Activated CD4-positive, alpha-beta T cell treated with anti-CD3 and anti-CD28 coated beads, Interleukin-2, Interleukin-6, amounts not matched to agents 100 ng/mL and 50 ng/mL, durations not matched to agents 16 hours and 8 hours (primary cell): ENCODE results near the gene SENP3.
A peak's percentile ranks its signal among the peaks of the same experiment; 100 is the strongest.

Experiments
- DNase-seq: peaks from one replicate; pipeline ENCODE4 v3.0.0-alpha.2; 2020

Gene SENP3

DNA sequence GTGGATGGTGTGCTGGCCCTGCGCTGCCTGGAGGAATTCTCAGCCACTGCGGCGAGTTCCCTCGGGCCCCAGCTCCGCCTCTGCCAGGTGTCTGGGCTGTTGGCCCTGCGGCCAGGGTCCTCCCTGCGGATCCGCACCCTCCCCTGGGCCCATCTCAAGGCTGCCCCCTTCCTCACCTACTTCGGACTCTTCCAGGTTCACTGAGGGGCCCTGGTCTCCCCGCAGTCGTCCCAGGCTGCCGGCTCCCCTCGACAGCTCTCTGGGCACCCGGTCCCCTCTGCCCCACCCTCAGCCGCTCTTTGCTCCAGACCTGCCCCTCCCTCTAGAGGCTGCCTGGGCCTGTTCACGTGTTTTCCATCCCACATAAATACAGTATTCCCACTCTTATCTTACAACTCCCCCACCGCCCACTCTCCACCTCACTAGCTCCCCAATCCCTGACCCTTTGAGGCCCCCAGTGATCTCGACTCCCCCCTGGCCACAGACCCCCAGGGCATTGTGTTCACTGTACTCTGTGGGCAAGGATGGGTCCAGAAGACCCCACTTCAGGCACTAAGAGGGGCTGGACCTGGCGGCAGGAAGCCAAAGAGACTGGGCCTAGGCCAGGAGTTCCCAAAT, 4.5 kb upstream of the SENP3 start:
- no peak for DNase-seq

DNA sequence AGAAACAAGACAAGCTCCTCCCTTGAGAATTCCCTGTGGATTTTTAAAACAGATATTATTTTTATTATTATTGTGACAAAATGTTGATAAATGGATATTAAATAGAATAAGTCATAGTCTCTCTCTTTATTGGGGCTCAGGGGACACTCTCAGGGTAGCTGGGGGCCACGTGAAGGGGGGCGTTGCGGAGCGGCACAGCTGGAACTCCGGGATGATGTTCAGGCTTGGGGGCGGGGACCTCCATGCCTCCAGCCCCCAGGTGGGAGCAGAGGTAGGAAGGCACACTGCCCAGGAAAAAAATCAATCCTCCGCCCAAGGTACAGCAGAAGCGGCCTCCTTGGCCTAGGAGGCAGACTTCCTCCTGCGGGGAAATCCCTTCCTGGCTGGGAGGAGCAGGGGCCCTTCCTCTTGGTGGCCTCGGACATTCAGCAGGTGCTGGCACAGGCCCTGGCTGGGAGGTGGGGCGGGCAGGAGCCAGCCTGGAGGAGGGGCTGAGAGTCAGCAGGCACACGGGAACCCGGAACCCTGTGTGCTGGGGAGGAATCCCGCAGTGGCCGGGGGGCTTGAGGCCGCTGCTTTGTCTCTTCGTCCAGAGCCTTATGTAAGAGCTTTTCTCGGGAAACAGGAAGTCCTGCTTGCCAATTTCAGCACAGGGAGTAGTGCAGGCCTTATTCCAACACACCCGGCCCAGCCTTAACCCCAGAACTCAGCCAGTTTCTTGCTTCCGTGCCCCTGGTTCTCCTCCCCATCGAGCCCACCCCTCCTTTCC, 3.8 kb upstream of the SENP3 start:
- DNase-seq, result no peak

- DNase-seq, result no peak
Measured at GRCh38 chr17:7558544-7559319, 3.0 kb upstream of the SENP3 start, which contains the start of gene TNFSF13. Gene TNFSF13 (plus strand): TSS chr17:7558750. CDS start chr17:7559040, 290 bp downstream.

DNA sequence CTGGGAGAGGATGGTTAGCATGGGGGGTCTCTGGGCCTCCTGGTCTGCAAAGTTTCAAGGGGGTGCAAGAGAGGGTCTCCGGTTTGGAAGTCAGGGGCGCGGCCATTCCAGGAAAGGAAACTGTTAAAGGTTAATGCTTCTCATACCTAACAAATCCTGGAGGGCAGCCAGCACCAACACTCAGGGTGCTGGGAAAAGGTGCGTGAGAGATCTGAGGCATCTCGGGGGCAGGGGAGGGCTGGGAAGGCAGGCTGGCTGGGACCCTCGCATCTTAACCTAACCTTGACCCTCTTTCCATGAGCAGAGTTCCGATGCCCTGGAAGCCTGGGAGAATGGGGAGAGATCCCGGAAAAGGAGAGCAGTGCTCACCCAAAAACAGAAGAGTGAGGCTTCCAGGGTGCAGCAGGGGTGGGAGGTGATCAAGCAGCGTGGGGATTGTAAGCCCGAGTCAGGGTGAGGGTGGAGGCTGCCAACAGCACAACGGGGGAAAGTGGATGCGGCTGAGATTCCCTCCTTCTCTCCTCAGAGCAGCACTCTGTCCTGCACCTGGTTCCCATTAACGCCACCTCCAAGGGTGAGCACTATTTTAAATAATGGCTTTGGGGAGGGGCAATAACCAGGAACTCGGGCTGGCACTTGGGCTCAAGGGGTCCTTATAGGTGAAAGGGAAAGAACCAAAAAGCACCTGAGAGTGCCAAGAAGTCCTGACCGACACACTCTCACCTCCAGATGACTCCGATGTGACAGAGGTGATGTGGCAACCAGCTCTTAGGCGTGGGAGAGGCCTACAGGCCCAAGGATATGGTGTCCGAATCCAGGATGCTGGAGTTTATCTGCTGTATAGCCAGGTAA, 2.2 kb upstream of the SENP3 start:
- no peak for DNase-seq

DNA sequence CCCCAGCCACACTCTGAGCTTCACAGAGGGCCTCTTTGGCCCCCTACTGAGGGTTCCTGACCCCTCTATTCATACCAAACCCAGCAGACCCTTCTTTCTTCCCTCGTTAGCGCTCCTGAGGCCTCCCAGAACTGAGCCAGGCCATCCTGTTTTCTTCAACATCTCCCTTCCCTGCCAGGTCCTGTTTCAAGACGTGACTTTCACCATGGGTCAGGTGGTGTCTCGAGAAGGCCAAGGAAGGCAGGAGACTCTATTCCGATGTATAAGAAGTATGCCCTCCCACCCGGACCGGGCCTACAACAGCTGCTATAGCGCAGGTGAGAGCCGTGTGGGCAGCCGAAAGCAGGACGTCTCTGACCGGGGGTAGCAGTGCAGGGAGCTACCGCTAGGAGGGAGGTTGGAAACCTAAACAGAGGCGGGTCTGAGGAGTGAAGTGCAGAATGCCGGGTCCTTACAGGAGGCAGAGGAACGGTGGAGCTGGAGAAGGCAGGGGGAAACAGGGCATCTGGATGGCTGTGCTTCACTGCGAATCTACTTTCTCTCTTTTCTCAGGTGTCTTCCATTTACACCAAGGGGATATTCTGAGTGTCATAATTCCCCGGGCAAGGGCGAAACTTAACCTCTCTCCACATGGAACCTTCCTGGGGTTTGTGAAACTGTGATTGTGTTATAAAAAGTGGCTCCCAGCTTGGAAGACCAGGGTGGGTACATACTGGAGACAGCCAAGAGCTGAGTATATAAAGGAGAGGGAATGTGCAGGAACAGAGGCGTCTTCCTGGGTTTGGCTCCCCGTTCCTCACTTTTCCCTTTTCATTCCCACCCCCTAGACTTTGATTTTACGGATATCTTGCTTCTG, 1.3 kb upstream of the SENP3 start:
- peak; percentile 71 for DNase-seq

- DNase-seq, result peak; percentile 91
Measured at GRCh38 chr17:7561028-7561575, 617 bp upstream of the SENP3 start.

DNA sequence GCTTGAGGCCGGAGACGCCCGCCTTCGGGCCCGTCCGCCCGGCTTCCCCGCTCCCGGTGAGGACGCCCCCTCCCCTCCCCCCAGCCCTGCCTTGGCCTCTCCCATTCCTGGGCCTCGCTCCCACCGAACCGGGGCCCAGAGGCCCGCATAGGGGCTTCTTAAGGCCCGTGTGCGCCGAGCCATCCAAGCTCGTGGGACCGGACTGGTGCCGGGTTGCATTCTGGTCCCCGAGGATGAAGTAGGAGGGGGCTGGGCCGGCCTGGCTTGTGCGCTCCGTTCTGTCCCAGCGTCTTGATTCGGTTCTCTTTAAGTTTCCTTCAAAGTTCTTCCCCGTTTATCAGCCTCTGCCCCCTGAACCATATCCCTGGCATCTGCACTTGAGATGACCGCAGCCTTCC, 488 bp downstream of the SENP3 start:
- DNase-seq, result no peak

DNA sequence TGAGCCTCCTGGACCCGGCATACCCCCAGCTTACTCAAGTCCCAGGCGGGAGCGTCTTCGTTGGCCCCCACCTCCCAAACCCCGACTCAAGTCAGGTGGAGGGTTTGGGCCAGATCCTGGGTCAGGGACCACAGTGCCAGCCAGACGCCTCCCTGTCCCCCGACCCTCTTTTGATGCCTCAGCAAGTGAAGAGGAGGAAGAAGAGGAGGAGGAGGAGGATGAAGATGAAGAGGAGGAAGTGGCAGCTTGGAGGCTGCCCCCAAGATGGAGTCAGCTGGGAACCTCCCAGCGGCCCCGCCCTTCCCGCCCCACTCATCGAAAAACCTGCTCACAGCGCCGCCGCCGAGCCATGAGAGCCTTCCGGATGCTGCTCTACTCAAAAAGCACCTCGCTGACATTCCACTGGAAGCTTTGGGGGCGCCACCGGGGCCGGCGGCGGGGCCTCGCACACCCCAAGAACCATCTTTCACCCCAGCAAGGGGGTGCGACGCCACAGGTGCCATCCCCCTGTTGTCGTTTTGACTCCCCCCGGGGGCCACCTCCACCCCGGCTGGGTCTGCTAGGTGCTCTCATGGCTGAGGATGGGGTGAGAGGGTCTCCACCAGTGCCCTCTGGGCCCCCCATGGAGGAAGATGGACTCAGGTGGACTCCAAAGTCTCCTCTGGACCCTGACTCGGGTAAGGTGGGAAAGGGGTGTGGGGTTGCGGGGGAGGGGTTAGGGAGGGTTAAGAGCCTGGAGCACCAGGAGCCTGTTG, 1.6 kb downstream of the SENP3 start:
- DNase-seq, result no peak

- DNase-seq, result no peak
Measured at GRCh38 chr17:7569571-7569970, 7.9 kb downstream of the SENP3 start.

- DNase-seq, result no peak
Measured at GRCh38 chr17:7570351-7570750, 8.6 kb downstream of the SENP3 start.

DNA sequence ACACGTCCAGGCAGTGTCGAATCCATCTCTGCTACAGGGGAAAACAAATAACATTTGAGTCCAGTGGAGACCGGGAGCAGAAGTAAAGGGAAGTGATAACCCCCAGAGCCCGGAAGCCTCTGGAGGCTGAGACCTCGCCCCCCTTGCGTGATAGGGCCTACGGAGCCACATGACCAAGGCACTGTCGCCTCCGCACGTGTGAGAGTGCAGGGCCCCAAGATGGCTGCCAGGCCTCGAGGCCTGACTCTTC, 10.5 kb downstream of the SENP3 start:
- no peak for DNase-seq

DNA sequence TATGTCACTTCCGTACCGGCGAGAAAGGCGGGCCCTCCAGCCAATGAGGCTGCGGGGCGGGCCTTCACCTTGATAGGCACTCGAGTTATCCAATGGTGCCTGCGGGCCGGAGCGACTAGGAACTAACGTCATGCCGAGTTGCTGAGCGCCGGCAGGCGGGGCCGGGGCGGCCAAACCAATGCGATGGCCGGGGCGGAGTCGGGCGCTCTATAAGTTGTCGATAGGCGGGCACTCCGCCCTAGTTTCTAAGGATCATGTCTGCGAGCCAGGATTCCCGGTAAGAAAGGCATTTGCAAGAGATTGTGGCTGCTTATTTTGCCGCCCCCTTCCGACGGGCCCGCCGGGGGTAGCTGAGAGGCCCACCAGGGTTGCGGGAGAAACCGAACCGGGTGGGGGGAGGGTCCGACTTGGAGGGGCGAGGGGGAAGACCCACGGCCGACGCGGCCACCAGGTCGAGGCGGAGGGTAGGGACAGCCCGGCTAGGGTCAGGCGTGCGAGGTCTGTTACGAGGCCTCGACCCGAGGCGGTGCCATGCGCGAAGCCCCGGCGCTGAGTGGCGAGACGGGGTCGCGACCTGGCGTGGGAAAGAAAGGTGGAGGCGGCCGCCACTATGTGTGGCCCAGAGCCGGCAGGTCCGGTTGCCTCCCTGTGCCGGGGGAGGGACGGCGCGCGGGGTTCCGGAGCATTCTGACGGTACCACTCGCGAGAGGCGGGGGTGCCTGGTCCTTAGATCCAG, 11.0 kb downstream of the SENP3 start:
- DNase-seq, result peak; percentile 100

DNA sequence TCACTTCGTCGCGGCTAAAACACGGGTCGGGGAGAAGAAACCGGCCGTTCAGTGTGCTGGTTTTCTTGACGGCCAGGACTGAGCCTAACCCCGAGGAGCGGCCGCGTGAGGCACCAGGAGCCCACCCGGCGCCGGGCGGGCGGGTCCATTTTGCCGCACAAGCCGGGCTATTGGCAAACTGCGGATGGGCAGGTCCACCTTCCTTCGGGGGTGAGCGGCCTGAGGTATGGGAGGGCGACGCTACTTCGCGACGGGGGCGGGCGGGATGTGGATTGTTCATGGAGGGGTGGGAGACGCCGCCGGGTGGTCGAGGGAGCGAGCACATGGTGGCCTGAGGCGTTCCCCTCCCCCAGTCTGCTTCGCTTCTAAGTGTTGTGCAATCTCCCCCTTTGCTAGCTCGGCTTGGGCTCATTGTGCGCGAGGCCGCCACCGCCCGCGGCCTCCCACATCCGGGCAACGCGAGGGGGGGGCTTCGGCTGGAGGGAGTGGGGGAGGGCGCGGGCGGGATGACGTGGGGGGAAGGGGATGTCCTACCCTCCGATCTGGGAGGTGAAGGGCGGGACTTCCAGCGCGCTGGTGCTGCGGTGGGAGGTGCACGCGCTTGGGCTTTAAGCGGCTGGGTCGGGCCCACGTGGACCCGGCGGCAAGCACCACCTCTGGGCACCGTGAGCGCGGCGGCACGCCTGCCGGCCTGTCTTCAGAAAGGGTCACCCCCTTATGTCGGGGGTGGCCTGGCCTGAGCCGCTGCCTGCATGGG, 11.8 kb downstream of the SENP3 start:
- DNase-seq, result peak; percentile 95

DNA sequence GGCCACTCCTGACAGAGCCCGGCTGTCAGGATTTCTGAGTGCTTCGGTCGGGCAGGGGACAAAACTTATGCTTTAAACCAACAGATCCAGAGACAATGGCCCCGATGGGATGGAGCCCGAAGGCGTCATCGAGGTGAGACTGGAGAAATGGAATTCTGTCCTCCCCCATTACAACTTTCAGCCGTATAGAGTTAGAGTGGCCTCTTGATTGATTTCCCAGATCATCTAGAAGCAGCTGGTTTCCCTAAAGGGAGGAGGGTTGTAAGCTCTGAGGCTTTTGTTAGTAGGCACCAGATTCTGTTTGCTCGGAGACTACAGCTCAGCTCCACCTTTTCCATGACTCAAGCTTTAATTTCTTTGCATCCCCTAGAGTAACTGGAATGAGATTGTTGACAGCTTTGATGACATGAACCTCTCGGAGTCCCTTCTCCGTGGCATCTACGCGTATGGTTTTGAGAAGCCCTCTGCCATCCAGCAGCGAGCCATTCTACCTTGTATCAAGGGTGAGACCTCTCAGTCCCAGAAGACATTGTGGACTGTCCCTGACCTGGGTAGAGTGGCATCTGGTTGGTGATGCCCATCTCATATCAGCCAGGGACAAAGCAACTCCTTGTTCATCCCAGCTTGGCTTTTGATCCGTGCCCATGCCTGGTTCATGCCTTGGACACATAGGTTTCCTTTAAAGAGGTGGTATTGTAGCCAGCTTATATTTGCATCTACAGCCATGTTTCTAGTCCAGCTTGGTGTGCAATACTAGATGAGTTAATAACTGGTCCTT, 12.6 kb downstream of the SENP3 start:
- DNase-seq, result no peak

DNA sequence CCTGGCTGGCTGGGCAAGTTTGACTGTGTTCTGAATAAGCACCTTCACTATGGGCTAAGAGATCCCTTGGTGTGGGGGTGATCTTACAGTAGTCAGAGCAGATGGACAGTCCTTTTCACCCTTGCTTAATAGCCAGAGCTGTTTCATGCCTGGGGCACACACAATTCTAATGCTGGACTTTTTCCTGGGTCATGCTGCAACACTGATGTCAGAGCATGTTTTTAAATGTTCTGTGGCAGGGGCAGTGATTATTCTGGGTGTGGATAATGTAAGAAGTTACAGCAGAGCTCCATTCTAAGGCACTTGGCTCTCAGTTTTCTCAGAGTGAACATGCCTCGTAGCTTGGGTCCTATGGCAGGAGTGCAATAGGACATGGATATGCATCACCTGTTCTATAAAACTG, 13.8 kb downstream of the SENP3 start:
- DNase-seq, result no peak

DNA sequence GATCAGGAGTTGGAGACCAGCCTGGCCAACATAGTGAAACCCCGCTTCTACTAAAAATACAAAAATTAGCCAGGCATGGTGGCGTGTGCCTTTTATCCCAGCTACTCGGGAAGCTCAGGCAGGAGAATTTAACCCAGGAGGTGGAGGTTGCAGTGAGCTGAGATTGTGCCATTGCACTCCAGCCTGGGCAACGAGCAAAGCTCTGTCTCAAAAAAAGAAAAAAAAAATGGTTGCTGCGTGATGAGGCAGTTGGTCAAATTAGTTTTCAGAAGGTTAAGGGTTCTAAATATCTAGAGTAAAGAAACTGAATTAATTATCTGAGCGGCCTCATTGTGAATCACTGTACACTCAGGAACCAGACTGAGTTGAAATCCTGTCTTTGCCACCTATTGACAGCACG, 14.2 kb downstream of the SENP3 start:
- DNase-seq, result no peak

DNA sequence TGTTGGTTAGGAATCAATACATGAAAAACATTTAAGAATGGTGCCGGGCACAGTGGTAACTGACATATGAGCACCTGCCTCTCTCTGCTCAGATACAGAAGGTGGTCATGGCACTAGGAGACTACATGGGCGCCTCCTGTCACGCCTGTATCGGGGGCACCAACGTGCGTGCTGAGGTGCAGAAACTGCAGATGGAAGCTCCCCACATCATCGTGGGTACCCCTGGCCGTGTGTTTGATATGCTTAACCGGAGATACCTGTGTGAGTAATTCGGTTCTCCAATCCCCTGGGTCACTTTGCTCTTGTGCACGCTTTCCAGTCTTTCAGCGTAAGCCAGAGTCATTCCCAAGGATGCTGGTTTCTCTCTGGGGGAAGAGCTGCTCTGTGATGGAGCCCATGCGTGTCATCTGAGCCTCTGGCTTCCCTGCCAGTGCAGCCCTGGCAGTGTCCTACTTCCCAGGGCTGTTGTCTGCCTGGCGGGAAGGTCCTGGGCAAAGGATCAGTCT, 14.8 kb downstream of the SENP3 start:
- DNase-seq, result no peak
